ENCODE results near the gene TENM3.
"Not testable (repeated sequence)": the region's sequence is repeated elsewhere in the genome, so short reads cannot be mapped to it uniquely, and the experiment has no call there.

DNA sequence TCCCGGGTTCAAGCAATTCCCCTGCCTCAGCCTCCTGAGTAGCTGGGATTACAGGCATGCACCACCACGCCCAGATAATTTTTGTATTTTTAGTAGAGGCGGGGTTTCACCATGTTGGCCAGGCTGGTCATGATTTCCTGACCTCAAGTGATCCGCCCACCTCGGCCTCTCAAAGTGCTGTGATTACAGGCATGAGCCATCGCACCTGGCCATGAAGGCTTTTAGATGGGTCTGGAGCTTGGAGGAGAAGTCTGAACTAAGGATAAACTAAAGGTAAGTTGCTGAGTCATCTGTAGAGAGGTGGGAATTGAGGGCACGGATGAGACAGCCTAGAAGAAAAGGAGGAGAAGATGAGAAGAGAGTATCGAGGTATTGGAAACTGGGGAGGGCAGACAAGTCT is at the start of gene TENM3:
- TF ChIP-seq, protein P1, sequence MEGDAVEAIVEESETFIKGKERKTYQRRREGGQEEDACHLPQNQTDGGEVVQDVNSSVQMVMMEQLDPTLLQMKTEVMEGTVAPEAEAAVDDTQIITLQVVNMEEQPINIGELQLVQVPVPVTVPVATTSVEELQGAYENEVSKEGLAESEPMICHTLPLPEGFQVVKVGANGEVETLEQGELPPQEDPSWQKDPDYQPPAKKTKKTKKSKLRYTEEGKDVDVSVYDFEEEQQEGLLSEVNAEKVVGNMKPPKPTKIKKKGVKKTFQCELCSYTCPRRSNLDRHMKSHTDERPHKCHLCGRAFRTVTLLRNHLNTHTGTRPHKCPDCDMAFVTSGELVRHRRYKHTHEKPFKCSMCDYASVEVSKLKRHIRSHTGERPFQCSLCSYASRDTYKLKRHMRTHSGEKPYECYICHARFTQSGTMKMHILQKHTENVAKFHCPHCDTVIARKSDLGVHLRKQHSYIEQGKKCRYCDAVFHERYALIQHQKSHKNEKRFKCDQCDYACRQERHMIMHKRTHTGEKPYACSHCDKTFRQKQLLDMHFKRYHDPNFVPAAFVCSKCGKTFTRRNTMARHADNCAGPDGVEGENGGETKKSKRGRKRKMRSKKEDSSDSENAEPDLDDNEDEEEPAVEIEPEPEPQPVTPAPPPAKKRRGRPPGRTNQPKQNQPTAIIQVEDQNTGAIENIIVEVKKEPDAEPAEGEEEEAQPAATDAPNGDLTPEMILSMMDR (IDR thresholded peaks at IDR 0.05; ENCODE audit: low read length) = not testable (repeated sequence)
- not testable (repeated sequence) for TF ChIP-seq EZH2 (IDR thresholded peaks at IDR 0.05; ENCODE audit: borderline replicate concordance, low read length)
